GM21381 (cell line): ENCODE results near the gene FAM83E.
"Not testable (repeated sequence)": the region's sequence is repeated elsewhere in the genome, so short reads cannot be mapped to it uniquely, and the experiment has no call there.

Experiments used
- ATAC-seq: cut with Tn5 transposase; IDR thresholded peaks from one replicate; pipeline ENCODE4 v1.9.1; 2021; ENCODE audit warnings: mild to moderate bottlenecking, moderate library complexity; ENCODE audit not compliant: unreplicated experiment

The FAM83E gene

DNA sequence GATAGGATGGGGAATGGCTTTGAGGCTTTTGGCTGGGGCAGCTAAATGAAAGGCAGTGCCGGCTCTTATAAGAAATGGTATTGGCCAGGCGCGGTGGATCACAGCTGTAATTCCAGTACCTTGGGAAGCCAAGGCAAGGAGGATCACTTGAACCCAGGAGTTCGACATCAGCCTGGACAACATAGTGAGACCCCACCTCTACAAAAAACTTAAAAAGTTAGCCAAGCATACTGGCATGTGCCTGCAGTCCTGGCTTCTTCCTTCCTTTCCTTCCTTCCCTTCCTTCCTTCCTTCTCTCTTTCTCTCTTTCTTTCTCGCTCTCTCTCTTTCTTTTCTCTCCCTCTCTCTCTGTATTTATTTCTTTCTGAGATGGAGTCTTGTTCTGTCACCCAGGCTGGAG is 28.0 kb upstream of the FAM83E start:
- ATAC-seq = no peak

DNA sequence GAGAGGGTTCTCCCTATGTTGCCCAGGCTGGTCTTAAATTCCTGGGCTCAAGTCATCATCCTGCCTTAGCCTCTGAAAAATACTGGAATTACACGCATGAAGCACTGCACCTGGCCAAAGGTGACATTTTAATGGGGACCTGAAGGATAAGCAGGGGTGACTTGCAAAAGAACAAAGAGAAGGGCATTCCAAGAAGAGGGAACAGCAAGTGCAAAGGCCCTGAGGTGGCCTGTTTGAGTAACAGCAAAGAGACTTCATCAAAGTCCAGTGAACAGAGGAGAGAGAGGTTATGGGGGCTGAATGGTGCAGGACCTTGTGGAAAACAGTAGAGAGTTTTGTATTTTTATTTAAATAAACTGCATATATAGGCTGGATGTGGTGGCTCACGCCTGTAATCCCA is 27.0 kb upstream of the FAM83E start:
- ATAC-seq = no peak

DNA sequence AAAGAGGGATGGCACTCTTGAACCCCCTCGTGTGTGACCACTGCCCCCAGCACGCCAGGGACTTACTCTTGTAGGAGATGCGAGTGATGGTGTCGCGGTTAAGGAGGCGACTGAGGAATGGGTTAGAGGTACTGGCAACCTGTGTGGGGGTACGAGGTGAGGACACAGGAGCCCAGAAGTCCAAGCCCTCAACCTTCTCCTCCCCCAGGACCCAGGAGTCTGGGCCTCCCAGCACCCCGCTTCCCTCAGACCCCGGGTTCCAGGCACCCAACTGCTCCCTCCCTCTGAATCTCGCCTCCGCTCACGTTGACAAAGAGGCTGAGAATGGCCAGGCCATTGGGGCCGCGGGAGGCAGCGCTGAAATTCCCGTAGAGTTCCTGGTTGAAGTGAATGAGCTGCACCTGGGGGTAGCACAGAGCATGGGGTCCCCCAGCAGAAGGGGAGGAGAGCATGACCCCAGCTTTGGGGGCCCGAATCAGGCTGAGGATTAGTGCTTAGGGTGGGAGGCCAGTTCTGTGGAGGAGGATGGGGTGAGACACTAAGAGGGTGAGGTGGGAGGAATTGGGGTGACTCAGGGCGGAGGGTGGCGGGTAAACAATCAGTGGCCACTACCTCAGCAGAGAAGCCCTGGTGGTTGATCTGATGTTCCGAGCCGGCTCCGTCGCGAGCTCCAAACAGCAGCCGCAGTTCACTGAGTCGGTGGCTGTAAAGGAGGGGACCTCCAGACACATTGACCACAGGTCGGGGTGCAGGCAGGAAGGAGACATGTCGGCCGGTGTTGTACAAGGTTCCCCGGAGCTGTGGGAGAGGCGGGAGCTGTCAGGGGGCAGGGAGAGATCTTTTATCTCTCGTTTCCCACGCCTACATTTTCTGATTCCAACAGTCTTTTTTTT is 24.9 kb upstream of the FAM83E start:
- ATAC-seq = no peak

DNA sequence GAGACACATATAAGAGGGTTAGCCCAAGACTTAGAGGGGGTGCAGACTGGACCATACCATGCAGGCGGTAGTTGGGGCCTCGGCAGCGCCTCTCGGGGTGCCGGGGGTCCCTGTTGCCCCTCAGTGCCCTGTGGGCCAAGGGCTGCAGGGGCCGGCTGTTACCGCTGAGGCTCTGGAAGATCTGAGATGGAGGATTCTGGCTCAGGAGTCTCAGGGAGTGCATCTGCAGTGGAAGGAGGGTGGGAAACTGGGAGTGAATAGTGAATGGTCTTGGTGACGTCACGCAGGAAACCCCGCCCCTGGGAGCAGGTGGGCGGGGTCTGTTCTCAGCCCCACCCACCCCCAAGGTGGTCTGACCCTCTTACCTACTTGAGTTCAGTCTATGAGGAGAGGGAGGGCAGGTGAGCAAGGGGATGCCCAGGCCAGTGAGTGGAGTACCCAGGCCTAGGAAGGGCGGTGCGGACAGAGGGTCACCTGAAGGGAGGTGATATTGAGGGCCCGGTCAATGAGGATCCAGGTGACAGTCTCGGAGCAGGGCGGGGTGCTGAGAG is 24.0 kb upstream of the FAM83E start:
- ATAC-seq = no peak

DNA sequence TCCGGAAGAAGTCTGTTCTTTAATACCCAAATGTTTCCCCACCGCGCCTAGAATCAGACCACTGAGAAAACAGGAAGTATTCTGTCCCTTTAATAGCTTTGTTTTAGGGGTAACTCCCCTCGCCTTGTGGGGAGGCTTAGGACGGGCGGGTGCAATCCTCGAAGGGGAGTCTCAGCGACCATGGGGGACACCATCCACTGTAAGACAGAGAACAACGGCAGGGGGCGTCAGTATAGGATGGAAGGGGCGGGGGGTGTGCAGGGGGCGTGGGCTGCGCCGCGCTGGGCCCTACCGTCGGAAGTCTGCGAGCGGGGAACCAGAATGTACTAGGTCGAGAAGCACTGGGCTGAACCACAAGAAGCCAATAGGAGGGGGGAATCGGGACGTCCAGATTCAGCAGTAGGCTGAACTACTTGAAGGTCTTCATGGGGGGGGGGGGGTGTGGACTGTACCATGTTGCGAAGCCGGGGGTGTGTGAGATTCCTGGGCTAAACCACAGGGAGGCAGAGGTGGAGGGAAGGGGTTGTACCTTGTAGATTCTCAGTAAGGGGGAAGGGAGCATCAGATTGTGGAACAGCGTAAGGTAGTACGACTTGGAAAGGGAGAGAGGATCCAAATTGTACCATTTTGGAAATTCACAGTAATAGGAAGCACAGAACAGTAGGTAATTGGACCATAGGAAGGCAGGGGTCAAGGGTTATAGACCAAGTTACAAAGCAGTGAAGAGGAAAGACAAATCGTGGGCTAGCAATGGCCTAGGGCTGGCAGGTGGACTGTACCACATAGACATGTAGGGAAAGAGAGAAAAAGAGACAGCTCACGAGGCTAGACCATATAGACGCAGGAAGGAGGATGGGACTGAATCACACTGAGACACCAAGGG is 23.3 kb upstream of the FAM83E start:
- peak; percentile 12 for ATAC-seq

DNA sequence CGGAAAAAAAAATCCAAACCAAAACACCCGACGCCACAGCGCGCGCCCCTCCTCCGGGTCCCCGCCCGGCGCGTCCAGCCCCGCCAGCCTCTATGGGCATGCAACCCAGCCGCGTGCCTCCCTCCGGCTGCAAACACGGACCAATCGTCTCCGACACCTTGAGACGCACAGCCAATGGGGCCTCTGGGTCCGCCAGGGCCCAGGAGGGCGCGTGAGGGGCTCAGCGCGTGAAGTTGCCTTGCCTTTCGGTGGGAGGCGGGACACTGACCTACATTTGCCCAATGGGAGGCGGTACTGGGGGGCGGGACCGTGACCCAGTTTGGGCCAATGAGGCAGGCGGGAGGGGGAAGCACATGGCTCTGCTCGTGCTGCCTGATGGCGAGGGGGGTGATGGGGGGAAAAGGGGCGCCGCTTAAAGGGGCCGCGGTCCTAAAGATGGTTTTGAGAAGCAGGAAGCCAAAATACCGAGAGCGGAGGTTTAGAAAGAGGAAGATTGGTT is 22.6 kb upstream of the FAM83E start:
- peak; percentile 61 for ATAC-seq

DNA sequence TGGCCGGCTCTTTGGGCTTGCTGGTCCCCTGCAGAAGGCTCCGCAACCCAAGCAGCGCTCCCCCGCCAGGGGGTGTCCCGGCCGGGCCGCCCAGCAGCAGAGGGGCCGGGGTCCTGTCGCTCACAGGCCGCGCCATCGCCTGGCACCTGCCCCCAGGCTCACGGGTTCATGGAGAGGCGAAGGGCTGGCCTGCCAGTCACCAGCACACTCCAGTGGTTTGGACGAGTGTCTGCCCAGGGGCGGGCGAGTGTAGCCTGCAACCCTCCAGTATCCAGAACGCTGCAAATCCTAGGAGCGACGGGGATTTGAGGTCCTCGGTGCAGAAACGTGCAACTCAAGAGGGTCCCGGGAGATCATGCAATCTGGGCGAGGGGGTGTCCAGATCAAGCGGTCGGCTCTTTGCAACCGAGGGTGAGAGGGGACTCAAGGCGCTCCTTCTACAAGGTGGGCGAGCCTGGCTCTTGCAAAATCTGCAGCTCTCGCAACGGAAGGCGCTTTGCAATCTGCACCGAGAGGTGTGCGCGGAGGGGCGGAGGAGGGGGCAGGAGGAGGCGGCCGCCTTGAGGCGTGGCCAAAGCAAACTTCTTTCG is 22.1 kb upstream of the FAM83E start, which contains the start of gene DBP:
Gene DBP, minus strand, starts transcription at position 521 of the 590 bp plus-strand sequence. Its CDS starts 385 bp downstream, at position 136.
- no peak for ATAC-seq

DNA sequence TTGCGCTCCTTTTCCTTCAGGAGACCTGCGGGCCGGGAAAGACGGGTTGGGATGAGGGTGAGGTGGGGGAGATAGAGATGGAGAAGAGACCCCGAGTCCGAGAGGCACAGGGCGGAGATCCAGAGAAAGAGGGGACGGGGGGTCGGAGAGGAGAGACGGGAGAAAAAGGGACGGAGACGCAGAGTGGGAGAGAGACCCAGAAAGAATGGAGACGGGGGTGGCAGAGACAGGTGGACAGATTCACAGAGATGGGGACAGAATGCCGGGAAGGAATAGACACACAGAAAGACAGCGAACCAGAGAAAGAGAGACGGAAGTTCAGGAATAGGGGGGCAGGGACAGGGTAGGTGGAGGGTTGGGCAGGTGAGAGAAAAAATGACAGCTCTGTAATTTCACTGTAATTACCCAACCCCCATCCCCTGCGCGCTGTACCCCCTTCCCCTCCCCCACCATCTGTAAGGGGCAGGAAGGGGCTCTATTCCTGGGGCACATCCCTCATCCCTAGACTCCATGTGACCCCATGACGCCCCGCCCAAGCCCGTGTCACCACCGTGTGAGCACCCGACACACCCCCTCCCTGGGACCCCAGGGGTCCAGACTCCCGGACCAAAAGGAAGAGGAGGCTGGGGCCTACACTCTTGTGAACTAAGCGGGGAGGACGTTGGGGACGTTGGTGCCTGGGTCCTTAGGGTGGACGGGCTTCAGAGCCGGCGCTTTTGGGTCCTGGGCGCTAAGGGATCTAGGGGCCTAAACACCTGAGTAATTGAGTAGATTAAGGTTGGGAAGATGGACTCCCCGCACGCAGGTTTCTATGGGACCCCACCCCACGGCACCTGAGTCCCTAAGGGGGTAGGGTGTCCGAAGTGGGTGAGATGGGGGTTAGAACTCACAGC is 21.3 kb upstream of the FAM83E start:
- ATAC-seq = no peak

DNA sequence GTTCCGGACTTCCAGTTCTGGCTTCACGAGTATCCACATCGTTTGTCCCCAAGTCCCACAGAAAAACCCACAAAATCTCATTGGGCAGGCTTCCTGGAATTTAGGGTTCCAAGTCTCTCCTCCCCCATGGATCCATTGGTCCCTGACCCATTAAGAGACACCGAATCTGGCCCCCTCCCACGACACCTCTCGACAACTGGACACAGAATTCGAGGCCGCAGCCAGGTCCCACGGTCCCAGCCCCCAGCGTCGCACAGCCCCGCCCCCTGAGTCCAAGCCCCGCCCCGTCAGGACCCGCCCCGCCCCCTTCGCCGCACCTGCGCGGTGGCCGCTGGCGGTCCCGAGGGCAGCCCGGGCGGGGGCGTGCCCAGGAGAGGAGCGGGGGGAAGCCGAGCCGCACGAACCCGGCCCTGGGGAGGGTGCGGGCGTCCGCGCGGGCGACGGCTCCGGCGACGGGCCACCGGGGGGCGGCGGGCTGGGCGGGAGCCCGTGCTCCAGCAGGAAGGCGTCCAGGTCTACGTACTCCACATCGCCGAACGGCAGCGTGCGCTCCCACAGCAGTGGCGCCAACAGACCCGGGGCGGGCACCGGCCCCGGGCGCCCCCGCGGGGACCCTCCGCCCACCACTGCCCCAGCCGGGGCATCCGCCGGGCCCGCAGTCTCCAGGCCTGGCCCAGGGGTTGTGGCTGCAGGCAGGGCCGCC is 20.5 kb upstream of the FAM83E start:
- no peak for ATAC-seq

DNA sequence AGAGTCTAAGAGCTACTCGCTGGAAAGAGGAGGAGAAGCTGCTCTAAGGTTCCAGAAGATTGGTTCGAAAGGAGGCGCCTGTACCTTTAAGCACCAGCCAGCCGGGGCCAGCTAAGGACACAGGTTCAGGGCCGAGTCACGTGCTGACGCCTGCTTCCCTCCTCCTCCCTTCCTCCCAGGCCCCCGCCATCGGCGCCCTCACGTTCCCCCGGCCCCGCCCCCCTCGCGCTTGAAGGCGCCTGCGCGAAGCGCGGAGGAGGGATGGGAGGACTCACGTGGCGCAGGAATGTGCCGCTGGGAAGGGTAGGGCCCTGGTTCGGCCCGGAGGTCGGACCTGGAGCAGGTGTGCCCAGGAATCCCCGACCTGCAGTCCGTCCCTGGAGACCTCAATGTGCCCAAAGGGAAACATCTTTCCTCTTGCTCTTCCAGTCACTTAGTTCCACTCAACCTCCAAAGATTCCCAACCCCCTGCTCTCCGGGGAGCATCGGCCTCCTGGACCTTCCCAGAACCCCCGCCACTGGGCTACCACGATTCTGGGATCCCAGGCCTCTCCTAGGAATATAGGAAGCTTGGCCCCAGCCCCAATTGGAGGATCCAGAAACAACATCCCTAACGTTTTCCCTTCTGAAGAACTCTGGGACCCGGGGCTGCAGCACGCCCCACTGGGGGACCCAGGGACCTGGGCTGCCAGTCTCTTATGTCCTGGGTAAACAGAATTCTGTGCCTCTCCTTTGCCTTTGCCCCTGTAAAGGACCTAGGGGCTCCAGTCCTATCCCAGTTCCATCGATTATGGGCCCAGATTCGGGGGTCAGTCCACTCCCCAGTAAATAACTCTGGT is 19.8 kb upstream of the FAM83E start:
- ATAC-seq = peak; percentile 36

DNA sequence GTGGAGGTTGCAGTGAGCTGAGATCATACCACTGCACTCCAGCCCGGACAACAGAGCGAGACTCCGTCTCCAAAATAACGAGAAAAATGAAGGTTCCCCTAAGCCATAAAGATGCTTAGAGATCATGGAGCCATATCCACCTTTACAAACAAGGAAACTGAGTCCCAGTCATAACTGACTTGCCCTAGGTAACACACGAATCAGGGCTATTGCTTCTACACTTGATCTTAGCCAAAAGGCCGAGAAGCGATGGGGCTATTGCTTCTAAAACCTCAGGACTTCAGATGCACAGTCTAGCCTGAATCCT is 19.1 kb upstream of the FAM83E start:
- no peak for ATAC-seq

DNA sequence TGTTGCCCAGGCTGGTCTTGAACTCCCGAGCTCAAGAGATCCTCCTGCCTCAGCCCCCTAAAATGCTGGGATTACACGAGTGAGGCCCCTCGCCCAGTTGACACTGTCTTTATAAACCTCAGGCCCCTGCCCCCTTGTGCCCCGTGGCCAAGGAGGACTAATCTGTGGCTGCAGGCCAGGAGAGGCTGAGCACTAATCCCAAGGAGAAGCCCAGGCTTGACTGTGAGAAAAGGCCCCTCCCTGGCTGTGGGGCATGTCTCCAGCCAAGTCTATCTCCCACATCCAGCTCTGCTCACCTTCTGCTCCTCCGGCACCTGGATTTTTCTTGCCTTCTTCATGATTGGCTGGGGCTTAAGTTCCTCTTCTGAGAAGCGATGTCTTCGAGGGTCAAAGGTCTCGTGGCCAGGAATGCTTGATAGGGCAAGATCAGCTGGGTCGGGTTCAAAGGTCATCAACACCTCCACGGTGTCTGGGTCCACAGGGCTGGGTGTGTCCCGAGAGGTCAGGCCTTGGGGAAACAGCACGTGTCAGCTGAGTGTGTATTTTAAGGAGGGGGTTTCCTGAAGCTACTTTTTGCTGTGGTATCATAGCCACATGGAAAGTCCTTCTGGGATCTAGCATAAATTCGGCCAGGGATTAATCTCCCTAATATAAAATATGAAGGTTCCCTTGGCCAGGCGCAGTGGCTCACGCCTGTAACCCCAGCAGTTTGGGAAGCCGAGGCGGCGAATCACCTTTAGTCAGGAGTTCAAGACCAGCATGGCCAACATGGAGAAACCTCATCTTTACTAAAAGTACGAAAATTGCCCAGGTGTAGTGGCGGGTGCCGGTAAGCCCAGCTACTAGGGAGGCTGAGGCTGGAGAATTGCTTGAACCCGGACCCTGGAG is 18.5 kb upstream of the FAM83E start:
- ATAC-seq = no peak

DNA sequence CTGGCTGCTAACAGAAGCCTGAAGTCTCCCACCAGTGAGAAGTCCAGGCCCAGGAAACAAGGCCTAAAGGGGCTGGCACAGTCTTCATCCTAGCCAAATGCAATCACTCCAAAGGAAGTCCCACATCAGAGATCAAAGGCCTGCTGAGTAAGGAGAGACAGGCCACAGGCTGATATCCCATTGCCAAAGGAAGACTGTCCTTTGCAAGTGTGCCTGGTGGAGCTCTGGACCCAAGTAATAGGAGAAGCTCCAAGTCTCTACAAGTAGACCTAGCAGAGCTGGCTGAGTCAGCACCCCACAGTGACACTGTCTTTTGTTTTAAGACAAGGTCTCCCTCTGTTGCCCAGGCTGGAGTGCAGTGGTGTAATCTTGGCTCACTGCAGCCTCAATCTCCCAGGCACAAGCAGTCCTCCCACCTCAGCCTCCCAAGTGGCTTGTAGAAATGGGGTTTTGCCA is 17.8 kb upstream of the FAM83E start:
- no peak for ATAC-seq

DNA sequence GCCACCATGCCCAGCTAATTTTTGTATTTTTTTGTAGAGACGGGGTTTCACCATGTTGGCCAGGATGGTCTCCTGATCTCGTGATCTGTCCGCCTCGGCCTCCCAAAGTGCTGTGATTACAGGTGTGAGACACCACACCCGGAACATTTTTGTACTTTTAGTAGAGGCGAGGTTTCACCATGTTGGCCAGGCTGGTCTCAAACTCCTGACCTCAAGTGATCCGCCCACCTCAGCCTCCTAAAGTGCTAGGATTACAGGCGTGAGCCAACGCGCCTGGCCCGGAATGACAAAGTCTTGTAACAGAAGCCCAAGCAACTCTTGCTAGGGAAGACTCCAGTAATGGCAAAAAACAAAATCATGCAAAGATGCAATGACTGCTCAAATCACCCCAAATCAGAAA is 17.4 kb upstream of the FAM83E start:
- ATAC-seq = not testable (repeated sequence)

DNA sequence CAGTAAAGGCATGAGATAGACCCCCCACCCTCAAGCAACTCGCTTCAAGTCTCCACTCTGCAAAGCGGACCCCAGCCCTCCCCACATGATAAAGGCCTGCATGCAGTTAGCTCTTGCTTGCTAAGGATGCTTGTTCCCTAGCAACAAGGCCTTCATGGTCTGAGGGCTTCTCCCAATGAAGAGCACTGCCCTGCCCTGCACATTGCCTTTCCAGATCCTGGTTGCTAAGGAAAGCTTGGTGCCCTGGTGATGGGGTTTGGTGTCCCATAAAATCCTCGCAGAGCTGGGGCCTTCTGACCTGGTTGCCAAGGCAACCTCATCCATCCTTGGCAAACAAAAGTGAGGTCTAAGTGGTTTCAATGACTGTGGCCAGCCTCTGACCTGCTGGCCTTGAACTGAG is 16.3 kb upstream of the FAM83E start:
- no peak for ATAC-seq

DNA sequence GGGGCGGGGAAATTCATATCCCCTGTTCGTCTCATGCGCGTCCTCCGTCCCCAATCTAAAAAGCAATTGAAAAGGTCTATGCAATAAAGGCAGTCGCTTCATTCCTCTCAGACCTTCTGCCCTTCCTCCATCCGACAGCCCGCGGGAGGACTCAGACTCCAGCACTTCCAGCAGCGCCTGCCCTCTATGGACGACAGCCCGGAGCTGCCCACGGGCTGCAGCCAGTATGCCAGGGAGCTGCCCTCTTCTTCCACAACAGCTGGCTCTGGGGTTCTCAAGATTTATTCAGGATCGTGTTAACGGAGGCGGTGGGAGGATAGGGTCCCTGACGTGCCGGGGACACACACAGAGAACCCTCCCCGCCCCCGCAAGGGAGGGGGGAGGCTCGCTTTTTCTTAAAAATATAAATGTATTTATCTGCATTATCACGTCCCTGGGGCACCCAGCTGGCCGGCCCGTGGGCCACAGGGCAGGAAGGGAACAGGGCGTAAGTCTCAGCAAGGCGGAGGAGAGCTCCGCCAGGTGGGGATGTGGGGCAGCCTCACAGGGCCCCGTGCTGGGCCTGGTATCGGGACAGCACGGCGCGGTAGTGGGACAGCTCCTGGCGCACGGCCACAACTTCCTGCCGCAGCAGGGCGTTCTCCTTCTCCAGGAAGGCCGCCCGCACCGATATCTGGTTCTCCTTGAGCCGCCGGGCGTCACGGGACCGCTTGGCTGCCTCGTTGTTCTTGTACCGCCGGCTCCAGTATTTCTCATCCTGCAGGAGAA is 15.6 kb upstream of the FAM83E start:
- no peak for ATAC-seq
